ENCODE data around the gene MT1G. TPM values are rescaled to one million over a fixed set of nuclear protein-coding genes. Genes with fewer than 3 reads are reported as not detected.

MT1G gene
- total and polyA plus RNA-seq, 9 of the 15 experiments (the other 6 are each of a cell fraction or from before 2014, with no cell fraction given), result 0.28 to 1.7 (median 0.69) TPM; not detected in 4

DNA sequence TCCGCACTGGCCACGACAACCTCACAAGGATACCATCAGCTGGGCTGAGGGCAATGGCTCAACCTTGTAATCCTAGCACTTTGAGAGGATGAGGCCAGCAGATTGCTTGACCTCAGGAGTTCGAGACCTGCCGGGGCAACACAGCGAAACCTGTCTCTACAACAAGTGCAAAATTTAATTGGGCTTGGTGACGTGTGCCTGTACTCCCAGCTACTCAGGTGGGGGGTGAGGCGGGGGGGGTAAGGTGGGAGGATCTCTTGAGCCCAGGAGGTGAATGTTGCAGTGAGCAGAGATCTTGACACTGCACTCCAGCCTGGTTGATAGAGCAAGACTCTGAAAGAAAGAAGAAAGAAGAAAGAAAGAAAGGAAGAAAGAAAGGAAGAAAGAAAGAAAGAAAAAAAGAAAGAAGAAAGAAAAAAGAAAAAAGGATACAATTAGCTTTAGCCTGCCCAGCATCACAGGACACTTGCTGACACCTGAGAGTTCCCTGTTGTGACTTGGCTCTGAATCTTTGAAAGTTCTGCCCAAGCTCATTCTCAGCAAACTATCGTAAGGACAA lies 47.4 kb downstream of the MT1G start (continued):
- TF ChIP-seq, protein P1, sequence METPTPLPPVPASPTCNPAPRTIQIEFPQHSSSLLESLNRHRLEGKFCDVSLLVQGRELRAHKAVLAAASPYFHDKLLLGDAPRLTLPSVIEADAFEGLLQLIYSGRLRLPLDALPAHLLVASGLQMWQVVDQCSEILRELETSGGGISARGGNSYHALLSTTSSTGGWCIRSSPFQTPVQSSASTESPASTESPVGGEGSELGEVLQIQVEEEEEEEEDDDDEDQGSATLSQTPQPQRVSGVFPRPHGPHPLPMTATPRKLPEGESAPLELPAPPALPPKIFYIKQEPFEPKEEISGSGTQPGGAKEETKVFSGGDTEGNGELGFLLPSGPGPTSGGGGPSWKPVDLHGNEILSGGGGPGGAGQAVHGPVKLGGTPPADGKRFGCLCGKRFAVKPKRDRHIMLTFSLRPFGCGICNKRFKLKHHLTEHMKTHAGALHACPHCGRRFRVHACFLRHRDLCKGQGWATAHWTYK (CRISPR knock-in tag; IDR thresholded peaks at IDR 0.05), result no peak
- TF ChIP-seq TAF9B (IDR thresholded peaks at IDR 0.05; ENCODE audit: partially characterized antibody) (no peak), PHTF2 (CRISPR knock-in tag; IDR thresholded peaks at IDR 0.05) (no peak), MEF2A (IDR thresholded peaks at IDR 0.05; ENCODE audit: control insufficient read depth, low read depth, low read length) (no peak), TCFL5 (CRISPR knock-in tag; conservative IDR thresholded peaks at IDR 0.05) (no peak)
- TF ChIP-seq, protein P2, sequence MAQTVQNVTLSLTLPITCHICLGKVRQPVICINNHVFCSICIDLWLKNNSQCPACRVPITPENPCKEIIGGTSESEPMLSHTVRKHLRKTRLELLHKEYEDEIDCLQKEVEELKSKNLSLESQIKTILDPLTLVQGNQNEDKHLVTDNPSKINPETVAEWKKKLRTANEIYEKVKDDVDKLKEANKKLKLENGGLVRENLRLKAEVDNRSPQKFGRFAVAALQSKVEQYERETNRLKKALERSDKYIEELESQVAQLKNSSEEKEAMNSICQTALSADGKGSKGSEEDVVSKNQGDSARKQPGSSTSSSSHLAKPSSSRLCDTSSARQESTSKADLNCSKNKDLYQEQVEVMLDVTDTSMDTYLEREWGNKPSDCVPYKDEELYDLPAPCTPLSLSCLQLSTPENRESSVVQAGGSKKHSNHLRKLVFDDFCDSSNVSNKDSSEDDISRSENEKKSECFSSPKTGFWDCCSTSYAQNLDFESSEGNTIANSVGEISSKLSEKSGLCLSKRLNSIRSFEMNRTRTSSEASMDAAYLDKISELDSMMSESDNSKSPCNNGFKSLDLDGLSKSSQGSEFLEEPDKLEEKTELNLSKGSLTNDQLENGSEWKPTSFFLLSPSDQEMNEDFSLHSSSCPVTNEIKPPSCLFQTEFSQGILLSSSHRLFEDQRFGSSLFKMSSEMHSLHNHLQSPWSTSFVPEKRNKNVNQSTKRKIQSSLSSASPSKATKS (CRISPR knock-in tag; IDR thresholded peaks at IDR 0.05), result no peak
- TF ChIP-seq, protein P3, sequence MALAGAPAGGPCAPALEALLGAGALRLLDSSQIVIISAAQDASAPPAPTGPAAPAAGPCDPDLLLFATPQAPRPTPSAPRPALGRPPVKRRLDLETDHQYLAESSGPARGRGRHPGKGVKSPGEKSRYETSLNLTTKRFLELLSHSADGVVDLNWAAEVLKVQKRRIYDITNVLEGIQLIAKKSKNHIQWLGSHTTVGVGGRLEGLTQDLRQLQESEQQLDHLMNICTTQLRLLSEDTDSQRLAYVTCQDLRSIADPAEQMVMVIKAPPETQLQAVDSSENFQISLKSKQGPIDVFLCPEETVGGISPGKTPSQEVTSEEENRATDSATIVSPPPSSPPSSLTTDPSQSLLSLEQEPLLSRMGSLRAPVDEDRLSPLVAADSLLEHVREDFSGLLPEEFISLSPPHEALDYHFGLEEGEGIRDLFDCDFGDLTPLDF (CRISPR knock-in tag; IDR thresholded peaks at IDR 0.05), result no peak

Data from K562 (cell line).